ENCODE data around the gene DLG2.

- no peak for TF ChIP-seq POLR2AphosphoS5 (IDR thresholded peaks at IDR 0.05; ENCODE audit: low read depth, low read length)
- TF ChIP-seq TAF1 (IDR thresholded peaks at IDR 0.05; ENCODE audit: borderline replicate concordance, insufficient read depth, low read length) = no peak
Observed at GRCh38 chr11:85494396-85494795, 132.7 kb downstream of the DLG2 start.
